Hindlimb muscle (tissue), 1 donor: ENCODE results near the gene APOBEC3B. TPM values are rescaled to one million over a fixed set of nuclear protein-coding genes. Genes with fewer than 3 reads are reported as not detected.
"Not testable (repeated sequence)": the region's sequence is repeated elsewhere in the genome, so short reads cannot be mapped to it uniquely, and the experiment has no call there.

Source experiments
- DNase-seq: peaks from one replicate; pipeline ENCODE4 v3.0.0-alpha.2; 2013
- polyA plus RNA-seq: library from polyadenylated mRNA; unstranded; fragments of 120-200 nt; gene quantifications from one replicate; pipeline ENCODE4 v1.2.1, GENCODE V29; 2013; ENCODE audit not compliant: insufficient read length

APOBEC3B gene
- polyA plus RNA-seq, 1 donor, result 3.1 TPM

DNA sequence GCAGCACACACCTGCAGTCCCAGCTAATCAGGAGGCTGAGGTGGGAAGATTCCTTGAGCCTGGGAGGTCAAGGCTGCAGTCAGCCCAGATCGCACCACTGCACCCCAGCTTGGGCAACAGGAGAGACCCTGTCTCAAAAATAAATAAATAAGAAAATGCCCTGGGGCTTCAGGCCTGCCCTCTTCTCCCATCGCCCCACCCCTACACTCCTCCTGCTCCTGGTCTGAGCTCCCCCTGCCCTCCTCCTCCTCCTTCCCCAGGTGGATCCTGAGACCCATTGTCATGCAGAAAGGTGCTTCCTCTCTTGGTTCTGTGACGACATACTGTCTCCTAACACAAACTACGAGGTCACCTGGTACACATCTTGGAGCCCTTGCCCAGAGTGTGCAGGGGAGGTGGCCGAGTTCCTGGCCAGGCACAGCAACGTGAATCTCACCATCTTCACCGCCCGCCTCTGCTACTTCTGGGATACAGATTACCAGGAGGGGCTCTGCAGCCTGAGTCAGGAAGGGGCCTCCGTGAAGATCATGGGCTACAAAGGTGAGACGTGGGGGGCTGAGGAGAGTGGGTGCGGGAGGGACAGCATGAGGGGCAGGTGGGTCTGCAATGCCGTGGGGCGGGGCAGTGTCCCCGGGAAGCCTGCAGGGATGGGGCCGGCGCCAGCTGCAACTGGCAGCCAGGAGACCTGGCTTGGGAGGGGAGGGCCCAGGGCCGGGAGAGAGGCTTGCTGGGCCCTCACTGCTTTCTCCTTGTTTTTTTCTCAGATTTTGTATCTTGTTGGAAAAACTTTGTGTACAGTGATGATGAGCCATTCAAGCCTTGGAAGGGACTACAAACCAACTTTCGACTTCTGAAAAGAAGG is 49.5 kb downstream of the APOBEC3B start:
- DNase-seq, result not testable (repeated sequence)

- not testable (repeated sequence) for DNase-seq
Measured at GRCh38 chr22:39037071-39037470, 54.9 kb downstream of the APOBEC3B start.

DNA sequence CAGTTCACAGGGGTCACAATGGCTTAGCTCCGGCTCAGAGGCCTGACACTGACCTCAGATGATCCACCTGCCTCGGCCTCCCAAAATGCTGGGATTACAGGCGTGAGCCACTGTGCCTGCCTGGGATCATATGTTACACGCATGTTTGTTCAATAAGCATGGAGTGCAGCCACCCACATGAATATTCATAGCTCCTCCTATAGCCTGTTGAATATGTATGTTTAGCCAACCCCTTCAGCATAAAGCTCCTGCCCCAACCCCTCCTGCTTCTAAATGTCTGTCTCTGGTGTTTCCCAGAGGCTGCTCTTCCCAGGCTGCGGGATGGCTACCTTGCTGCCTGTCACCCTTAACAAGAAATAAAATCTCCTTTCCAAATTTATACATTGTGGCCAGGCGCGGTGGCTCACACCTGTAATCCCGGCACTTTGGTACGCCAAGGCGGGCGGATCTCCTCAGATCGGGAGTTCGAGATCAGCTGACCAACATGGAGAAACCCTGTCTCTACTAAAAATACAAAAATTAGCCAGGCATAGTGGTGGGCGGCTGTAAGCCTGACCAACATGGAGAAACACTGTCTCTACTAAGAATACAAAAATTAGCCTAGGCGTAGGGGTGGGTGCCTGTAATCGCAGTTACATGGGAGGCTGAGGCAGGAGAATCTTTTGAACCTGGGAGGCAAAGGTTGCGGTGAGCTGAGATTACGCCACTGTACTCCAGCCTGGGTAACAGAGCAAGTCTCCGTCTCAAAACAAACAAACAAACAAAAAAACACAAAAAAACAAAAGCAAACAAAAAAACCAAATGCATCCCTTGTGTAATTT is 57.4 kb downstream of the APOBEC3B start:
- no peak for DNase-seq

- DNase-seq, result not testable (repeated sequence)
Measured at GRCh38 chr22:39040155-39040537, 58.0 kb downstream of the APOBEC3B start.

DNA sequence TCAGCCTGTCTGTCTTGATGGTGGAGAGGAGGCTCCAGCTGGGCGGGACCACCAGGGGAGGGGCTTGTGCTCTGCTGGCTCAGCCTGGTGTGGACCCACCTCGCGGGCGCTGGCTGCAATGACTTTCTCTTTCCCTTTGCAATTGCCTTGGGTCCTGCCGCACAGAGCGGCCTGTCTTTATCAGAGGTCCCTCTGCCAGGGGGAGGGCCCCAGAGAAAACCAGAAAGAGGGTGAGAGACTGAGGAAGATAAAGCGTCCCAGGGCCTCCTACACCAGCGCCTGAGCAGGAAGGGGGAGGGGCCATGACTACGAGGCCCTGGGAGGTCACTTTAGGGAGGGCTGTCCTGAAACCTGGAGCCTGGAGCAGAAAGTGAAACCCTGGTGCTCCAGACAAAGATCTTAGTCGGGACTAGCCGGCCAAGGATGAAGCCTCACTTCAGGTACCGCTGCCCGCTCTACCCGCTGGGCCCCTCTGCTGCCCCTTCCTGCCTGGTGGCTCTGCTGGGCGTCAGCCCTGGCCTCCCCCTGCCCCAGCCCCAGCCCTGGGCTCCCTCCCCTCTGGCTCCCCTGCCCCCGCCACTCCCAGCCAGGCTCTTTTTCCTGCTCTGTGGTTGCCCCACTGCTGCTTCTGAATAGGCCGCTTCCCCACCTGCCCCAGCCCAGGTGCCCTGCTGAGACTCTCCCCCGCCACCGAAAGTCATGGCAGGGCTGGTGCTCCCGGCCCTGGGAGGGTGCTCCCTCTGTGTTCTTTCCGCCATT is 58.6 kb downstream of the APOBEC3B start, which contains the start of gene APOBEC3F:
Gene APOBEC3F, plus strand, starts transcription at position 327 of the 759 bp plus-strand sequence. Its CDS starts 97 bp downstream, at position 424.
- peak; percentile 42 for DNase-seq

GRCh38 chr22:39041908-39042307 is 59.8 kb downstream of the APOBEC3B start:
- DNase-seq, result no peak

Other genes starting within 250 kb of the APOBEC3B start
- gene SUN2, start 226.3 kb upstream of the APOBEC3B start, polyA plus RNA-seq, result 59.3 TPM
- 12.2 TPM for gene DNAL4, start 188.2 kb upstream of the APOBEC3B start, polyA plus RNA-seq
- 4.1 TPM for gene NPTXR, start 138.3 kb upstream of the APOBEC3B start, polyA plus RNA-seq
- gene CBX6, start 110.1 kb upstream of the APOBEC3B start, polyA plus RNA-seq, result 29.0 TPM
- 0.94 TPM for gene APOBEC3A, start 24.7 kb upstream of the APOBEC3B start, polyA plus RNA-seq
- 6.8 TPM for gene APOBEC3C, start 31.9 kb downstream of the APOBEC3B start, polyA plus RNA-seq
- gene APOBEC3D, start 38.8 kb downstream of the APOBEC3B start, polyA plus RNA-seq, result 1.5 TPM
- 3.0 TPM for gene APOBEC3F, start 58.5 kb downstream of the APOBEC3B start, polyA plus RNA-seq
- 3.3 TPM for gene APOBEC3G, start 94.9 kb downstream of the APOBEC3B start, polyA plus RNA-seq
- not detected for gene APOBEC3H, start 114.9 kb downstream of the APOBEC3B start, polyA plus RNA-seq
- 5.7 TPM for gene CBX7, start 170.3 kb downstream of the APOBEC3B start, polyA plus RNA-seq